PC-9 (cell line): ENCODE data around the gene TRAFD1. TPM values are rescaled to one million over a fixed set of nuclear protein-coding genes. Genes with fewer than 3 reads are reported as not detected.
A peak's percentile ranks its signal among the peaks of the same experiment; 100 is the strongest.

Experiments
- BruUV-seq: library from RNA; stranded (reverse); fragments of 400-500 nt; replicated peaks from 2 replicates; lab custom pipeline; 2021; lab: Mats Ljungman, UMichigan
- CTCF ChIA-PET: fragments of 300-600 bp; sonication (Branson Sonifier 250); formaldehyde crosslinking; loops from one replicate; lab custom pipeline; 2022; ENCODE audit warnings: antibody characterized with exemption; lab: Charles Lee
- POLR2A ChIA-PET: fragments of 300-600 bp; sonication (Branson Sonifier 250); formaldehyde crosslinking; loops from one replicate; lab custom pipeline; 2022; ENCODE audit warnings: antibody characterized with exemption; ENCODE audit not compliant: unreplicated experiment; lab: Charles Lee
- DNase-seq, 2 experiments: peaks; one replicate each; pipeline versions ENCODE4 v3.0.0 to v3.0.0-alpha.2; 2015 to 2022; ENCODE audit warnings: mixed read lengths in 1 of 2
- H2AFZ ChIP-seq: fragments of 200-600 bp; sonication (generic); 2 replicates; pipeline ENCODE4 v1.8.1; 2017; ENCODE audit warnings: antibody characterized with exemption
- H3F3A ChIP-seq: fragments of 200-600 bp; sonication (generic); 2 replicates; pipeline ENCODE4 v1.8.1; 2017; ENCODE audit warnings: antibody characterized with exemption, mild to moderate bottlenecking, low read depth; ENCODE audit not compliant: insufficient read depth
- H3K27ac ChIP-seq: fragments of 200-600 bp; sonication (generic); 2 replicates; pipeline ENCODE4 v1.6.1; 2016; ENCODE audit warnings: mixed run types
- H3K27me3 ChIP-seq: fragments of 200-600 bp; sonication (generic); 2 replicates; pipeline ENCODE4 v1.6.1; 2016; ENCODE audit warnings: low read depth, mixed run types; ENCODE audit not compliant: insufficient read depth
- H3K36me3 ChIP-seq: fragments of 200-600 bp; sonication (generic); 2 replicates; pipeline ENCODE4 v1.6.1; 2016; ENCODE audit warnings: low read depth, mixed run types
- H3K4me1 ChIP-seq: fragments of 200-600 bp; sonication (generic); replicated peaks from 2 replicates; pipeline ENCODE4 v1.6.1; 2016; ENCODE audit warnings: mixed run types; ENCODE audit not compliant: insufficient read depth
- H3K4me2 ChIP-seq: fragments of 200-600 bp; sonication (generic); 2 replicates; pipeline ENCODE4 v1.6.1; 2017; ENCODE audit warnings: mixed run types
- H3K4me3 ChIP-seq: fragments of 200-600 bp; sonication (generic); 2 replicates; pipeline ENCODE4 v1.6.1; 2016; ENCODE audit warnings: mixed run types
- H3K79me2 ChIP-seq: fragments of 200-600 bp; sonication (generic); 2 replicates; pipeline ENCODE4 v1.6.1; 2017; ENCODE audit warnings: low read depth, mixed run types
- H3K9me2 ChIP-seq: fragments of 200-600 bp; sonication (generic); 2 replicates; pipeline ENCODE4 v1.8.1; 2017; ENCODE audit warnings: mild to moderate bottlenecking; ENCODE audit not compliant: insufficient read depth
- H3K9me3 ChIP-seq: fragments of 200-600 bp; sonication (generic); 2 replicates; pipeline ENCODE4 v1.8.1; 2016; ENCODE audit warnings: low read depth; ENCODE audit not compliant: insufficient read depth
- H4K20me1 ChIP-seq: fragments of 200-600 bp; sonication (generic); 2 replicates; pipeline ENCODE4 v1.8.1; 2017; ENCODE audit not compliant: insufficient read depth
- EZH2 ChIP-seq: fragments of 200-600 bp; sonication (generic); IDR thresholded peaks from 2 replicates; pipeline ENCODE4 v1.8.0; 2017; ENCODE audit warnings: antibody characterized with exemption, low read depth
- intact Hi-C: fragments of 100-400 bp; cut with micrococcal nuclease; formaldehyde crosslinking; loops from one replicate; pipeline ENCODE4 v1.10.0; 2022; ENCODE audit not compliant: unreplicated experiment
- total RNA-seq: library from RNA; stranded (reverse); gene quantifications from 2 replicates; pipeline ENCODE4 v1.2.3, GENCODE V29; 2021
- TF ChIP-seq, protein P1 (sequence below): fragments of 200-600 bp; sonication (generic); conservative IDR thresholded peaks from 2 replicates; pipeline ENCODE4 v1.6.1; 2017; ENCODE audit warnings: mixed run types, antibody characterized with exemption, mild to moderate bottlenecking, moderate library complexity

The TRAFD1 gene
- total RNA-seq, 1 experiment from 2014 or later = 38.7 TPM

DNA sequence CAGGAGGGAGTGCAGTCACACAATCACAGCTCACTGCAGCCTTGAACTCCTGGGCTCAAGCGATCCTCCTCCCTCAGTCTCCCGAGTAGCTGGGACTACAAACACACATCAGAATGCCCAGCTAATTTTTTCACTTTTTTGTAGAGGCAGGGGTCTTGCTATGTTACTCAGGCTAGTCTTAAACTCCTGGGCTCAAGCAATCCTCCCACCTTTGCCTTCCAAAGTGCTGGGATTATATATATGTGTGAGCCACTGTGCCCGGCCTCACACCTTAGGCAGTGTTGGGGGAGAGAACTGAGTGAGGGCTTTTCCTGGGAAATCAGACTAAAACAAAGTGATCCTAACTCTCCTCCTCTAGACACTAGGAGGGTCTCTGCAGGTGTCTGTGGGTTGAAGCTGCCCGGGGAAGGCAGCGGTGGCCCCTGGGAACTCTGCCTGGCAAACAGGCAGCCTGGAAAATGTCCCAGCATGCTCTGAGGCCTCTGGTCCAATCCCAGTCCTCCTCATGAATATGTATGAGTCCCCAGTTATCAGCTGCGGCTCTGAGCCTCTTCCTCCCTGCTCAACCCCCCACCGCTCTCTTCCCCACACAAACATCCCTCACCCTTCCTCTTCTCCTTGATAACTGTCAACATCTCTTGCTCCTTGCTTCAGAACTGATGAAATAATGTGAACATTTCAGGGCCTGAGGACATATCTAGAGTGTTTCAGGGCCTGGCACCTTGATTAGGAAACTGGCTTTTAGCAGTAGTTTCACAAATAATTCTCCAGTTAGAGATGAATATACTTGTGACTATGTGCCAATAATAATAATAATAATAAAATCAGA is 8.9 kb upstream of the TRAFD1 start:
- ChIA-PET CTCF (interaction anchor here (0.5 to 0.7 kb wide), 3 partner anchors 172 to 423 kb away, joined by 4 to 11 read pairs (median 4); no protein-coding TSS in a partner anchor), POLR2A (interaction anchor here (0.7 kb wide), 1 partner anchor 38 kb away, joined by 4 read pairs; no protein-coding TSS in a partner anchor)
- DNase-seq = peak; percentile 32 to 81
- Histone ChIP-seq H2AFZ (peak overlapping the region; percentile 48), H3K9me2 (no peaks in the 10 kb centered on the region), H3K36me3 (no peaks in the 10 kb centered on the region), H3K4me1 (peaks cover 77% of the 10 kb centered on the region), H3K27me3 (no peaks in the 10 kb centered on the region), H3K4me2 (peak overlapping the region; percentile 67), H4K20me1 (no peaks in the 10 kb centered on the region), H3F3A (peaks cover 60% of the 10 kb centered on the region), H3K4me3 (peak overlapping the region; percentile 1; the same call in 1 of the 2 replicates), H3K9me3 (no peaks in the 10 kb centered on the region), H3K79me2 (no peaks in the 10 kb centered on the region), H3K27ac (peak overlapping the region; percentile 92)
- TSS peak; percentile 75 for BruUV-seq
- intact Hi-C loops = no loop called here
- TF ChIP-seq, protein P1, sequence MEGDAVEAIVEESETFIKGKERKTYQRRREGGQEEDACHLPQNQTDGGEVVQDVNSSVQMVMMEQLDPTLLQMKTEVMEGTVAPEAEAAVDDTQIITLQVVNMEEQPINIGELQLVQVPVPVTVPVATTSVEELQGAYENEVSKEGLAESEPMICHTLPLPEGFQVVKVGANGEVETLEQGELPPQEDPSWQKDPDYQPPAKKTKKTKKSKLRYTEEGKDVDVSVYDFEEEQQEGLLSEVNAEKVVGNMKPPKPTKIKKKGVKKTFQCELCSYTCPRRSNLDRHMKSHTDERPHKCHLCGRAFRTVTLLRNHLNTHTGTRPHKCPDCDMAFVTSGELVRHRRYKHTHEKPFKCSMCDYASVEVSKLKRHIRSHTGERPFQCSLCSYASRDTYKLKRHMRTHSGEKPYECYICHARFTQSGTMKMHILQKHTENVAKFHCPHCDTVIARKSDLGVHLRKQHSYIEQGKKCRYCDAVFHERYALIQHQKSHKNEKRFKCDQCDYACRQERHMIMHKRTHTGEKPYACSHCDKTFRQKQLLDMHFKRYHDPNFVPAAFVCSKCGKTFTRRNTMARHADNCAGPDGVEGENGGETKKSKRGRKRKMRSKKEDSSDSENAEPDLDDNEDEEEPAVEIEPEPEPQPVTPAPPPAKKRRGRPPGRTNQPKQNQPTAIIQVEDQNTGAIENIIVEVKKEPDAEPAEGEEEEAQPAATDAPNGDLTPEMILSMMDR = no peak
- TF ChIP-seq EZH2 = no peak

DNA sequence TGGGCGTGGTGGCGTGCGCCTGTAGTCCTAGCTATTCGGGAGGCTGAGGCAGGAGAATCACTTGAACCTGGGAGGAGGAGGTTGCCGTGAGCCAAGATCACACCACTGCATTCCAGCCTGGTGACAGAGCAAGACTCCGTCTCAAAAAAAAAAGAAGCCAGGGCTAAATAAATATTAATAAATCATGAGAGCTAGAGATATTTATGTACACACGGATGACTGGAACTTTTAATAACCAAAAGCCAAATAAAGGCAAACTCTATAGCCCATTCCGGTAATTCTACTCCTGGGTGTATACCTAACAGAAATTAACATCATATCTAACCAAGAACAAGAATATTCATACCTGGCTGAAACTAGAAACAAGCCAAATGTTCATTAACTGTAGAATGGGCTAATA is 7.7 kb upstream of the TRAFD1 start:
- H3K4me2 ChIP-seq = peak overlapping the region; percentile 67; the same call in 1 of the 2 replicates
- H4K20me1 ChIP-seq = no peaks in the 10 kb centered on the region
- no peaks in the 10 kb centered on the region for H3K79me2 ChIP-seq
- H3K9me3 ChIP-seq = no peaks in the 10 kb centered on the region
- CTCF ChIA-PET = no interaction called here
- intact Hi-C loops = no loop called here
- no peaks in the 10 kb centered on the region for H3K9me2 ChIP-seq
- H3K27ac ChIP-seq = peak overlapping the region; percentile 92
- H3K27me3 ChIP-seq = no peaks in the 10 kb centered on the region
- H3F3A ChIP-seq = peaks cover 63% of the 10 kb centered on the region
- peak in 1 of 2 experiments; percentile 91 for DNase-seq
- H3K4me3 ChIP-seq = no peak overlapping the region; the same call in 1 of the 2 replicates
- peaks cover 78% of the 10 kb centered on the region for H3K4me1 ChIP-seq
- H2AFZ ChIP-seq = no peak overlapping the region
- TF ChIP-seq EZH2 = no peak
- TF ChIP-seq, protein P1 = no peak
- no peaks in the 10 kb centered on the region for H3K36me3 ChIP-seq
- no TSS peak for BruUV-seq
- POLR2A ChIA-PET = interaction anchor here (0.8 kb wide), 1 partner anchor 432 kb away, joined by 3 read pairs; the partner anchor contains the start of genes ACAD10 and BRAP

DNA sequence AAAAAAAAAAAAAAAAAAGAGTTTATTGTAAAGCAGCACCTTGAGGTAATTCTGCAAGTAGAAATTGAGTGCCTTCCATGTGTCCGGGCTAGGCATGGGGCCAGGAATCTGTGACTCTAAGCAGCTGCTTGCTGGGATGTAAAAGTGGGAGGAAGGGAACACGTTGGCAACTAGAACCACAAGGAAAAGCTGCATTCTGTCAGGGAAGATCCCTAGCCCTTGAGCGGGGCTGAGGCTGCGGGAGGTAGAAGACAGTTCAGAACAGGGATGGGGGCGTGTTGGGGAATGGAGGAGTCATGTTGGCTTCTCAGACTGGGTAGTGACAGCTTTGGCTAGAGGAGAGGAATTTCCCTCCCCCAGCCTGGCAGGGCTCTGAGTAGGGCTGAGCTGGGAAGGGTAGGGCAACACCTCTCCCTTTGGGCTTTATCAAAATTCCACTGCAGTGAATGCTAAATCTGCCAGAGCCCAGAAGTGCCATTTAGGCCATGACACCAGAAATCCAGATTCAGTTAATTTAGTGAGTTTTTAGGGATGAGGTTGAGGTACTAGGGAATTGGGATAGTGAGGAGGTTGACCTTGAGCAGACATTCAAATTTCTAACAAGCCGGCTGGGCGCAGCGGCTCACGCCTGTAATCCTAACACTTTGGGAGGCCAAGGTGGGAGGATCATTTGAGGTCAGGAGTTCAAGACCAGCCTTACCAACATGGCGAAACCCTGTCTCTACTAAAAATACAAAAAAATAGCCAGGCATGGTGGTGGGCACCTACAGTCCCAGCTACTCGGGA is 3.4 kb upstream of the TRAFD1 start:
- H3K27ac ChIP-seq = peak overlapping the region; percentile 45
- peak; percentile 61 to 68 for DNase-seq

More for the DNA sequence above, 3.4 kb upstream of the TRAFD1 start:
- no peak for TF ChIP-seq EZH2
- TF ChIP-seq, protein P1 = no peak
- Histone ChIP-seq H3F3A (peaks cover 50% of the 10 kb centered on the region), H3K9me3 (no peaks in the 10 kb centered on the region), H3K4me3 (no peak overlapping the region), H3K4me2 (peak overlapping the region; percentile 44), H3K4me1 (peaks cover 73% of the 10 kb centered on the region), H3K9me2 (no peaks in the 10 kb centered on the region), H3K79me2 (peaks cover 15% of the 10 kb centered on the region), H2AFZ (no peak overlapping the region), H3K27me3 (no peaks in the 10 kb centered on the region), H4K20me1 (no peaks in the 10 kb centered on the region), H3K36me3 (no peaks in the 10 kb centered on the region)
- intact Hi-C loops = loop anchor here (1.0 to 2.0 kb wide), 2 partner anchors 10 to 27 kb away; no protein-coding TSS in a partner anchor
- POLR2A ChIA-PET = interaction anchor here (0.5 to 0.8 kb wide), 3 partner anchors 26 to 265 kb away, joined by 3 to 8 read pairs (median 4); no protein-coding TSS in a partner anchor
- CTCF ChIA-PET = interaction anchor here (0.6 to 2.1 kb wide), 3 partner anchors 10 to 177 kb away, joined by 3 to 7 read pairs (median 6); no protein-coding TSS in a partner anchor
- BruUV-seq = no TSS peak
